GM18907 (cell line): Measurements from ENCODE around the gene RHOXF1.
"Not testable (repeated sequence)": the region's sequence is repeated elsewhere in the genome, so short reads cannot be mapped to it uniquely, and the experiment has no call there.

Source experiments
- ATAC-seq: cut with Tn5 transposase; IDR thresholded peaks from one replicate; pipeline ENCODE4 v1.9.1; 2021; ENCODE audit warnings: mild to moderate bottlenecking, moderate library complexity; ENCODE audit not compliant: unreplicated experiment

Gene RHOXF1, protein sequence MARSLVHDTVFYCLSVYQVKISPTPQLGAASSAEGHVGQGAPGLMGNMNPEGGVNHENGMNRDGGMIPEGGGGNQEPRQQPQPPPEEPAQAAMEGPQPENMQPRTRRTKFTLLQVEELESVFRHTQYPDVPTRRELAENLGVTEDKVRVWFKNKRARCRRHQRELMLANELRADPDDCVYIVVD

DNA sequence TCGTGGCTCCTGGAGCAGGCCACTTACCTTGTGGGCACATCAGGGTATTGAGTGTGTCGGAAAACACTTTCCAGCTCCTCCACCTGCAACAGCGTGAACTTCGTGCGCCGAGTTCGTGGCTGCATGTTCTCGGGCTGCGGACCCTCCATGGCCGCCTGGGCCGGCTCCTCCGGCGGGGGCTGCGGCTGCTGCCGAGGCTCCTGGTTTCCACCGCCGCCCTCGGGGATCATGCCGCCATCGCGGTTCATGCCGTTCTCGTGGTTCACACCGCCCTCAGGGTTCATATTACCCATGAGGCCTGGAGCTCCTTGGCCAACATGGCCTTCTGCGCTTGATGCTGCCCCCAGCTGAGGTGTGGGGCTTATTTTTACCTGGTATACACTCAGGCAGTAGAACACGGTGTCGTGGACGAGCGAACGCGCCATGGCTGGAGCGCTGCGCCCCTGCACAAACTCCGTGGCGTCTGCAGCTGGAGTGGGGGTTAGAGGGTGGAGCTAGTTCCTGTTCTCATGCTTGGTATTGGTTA lies at the start of gene RHOXF1:
RHOXF1 (minus strand) TSS at position 476 of the 526 bp plus-strand sequence; CDS start at position 425, 51 bp downstream.
- ATAC-seq: no peak

DNA sequence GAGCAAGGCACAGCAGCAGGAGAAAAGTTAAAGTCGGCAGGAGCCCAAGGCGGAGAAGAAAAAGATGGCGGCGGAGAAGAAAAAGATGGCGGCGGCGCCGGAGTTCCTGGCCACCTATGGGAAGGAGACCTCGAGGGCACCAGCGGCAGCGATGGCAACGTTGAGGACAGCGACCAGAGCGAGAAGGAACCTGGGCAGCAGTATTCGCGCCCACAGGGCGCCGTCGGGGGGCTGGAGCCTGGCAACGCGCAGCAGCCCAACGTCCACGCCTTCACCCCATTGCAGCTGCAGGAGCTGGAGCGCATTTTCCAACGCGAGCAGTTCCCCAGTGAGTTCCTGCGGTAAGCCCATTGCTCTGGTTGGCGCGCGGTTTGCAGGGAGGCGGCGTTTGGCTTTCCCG lies 43.4 kb upstream of the RHOXF1 start:
- ATAC-seq: not testable (repeated sequence)

DNA sequence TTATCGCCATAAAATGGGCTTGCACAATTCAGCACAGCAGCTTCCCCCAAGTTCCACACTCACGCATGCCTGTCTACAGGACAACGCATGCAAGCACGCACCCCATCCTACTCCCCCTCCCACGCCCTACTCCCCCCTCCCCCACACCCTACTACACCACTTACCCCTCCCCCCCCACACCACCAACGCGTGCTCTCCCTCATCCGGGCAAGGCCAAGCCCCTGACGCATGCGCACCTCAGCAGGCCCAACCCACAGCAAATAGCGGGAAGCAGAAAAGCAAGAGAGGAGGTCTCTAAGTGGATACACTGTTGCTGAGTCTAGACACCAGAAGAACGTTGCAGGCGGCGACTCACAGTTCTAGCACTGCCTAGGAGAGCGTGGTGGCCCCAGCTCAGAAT lies 42.6 kb upstream of the RHOXF1 start, which contains the start of gene RHOXF2:
RHOXF2 (plus strand) TSS at position 301 of the 400 bp plus-strand sequence. CDS start 138 bp downstream, outside the sequence.
- not testable (repeated sequence) for ATAC-seq

DNA sequence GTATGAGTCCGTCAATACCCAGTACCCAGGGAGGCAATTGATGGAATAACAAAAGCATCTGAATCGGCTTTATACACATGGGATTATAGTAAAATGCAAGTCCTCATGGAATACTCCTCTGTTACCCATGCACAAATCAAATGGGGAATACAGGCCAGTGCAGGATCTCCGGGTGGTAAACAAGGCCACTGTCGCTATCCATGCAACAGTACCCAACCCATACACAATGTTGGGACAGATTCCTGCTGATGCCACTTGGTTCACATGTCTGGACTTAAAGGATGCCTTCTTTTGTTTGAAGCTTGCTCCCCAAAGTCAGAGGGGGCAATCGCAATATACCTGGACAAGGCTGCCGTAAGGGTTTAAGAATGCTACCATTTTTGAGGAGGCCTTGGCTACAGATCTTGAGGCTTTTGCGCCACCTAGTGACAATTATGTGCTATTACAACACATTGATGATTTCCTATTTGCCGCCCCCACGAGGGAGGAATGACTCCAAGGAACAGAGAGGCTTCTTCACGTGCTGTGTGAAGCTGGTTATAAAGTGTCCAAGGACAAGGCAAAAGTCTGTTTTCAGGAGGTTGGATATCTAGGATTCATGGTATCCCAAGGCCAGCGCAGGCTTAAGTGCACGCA lies 34.5 kb upstream of the RHOXF1 start:
- ATAC-seq: not testable (repeated sequence)

DNA sequence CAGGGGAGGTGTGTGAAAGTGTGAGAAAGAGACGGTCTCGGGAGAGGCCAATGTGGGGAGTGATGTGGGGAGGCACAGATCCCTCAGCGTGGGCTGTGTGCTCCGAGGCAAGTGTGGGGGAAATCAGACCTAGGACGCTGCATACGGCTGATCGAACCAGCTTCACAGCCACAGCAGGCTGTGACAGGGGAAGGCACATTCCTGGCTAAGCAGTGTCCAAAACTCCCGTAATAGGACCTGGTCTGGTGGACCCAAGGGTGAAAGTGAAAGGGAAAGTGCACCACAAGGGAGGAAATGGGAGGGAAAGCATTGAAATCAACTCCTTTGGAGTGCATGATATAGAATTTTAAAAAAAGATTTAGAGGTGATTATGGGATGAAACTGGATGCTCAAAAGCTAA lies 31.8 kb upstream of the RHOXF1 start:
- ATAC-seq: no peak

DNA sequence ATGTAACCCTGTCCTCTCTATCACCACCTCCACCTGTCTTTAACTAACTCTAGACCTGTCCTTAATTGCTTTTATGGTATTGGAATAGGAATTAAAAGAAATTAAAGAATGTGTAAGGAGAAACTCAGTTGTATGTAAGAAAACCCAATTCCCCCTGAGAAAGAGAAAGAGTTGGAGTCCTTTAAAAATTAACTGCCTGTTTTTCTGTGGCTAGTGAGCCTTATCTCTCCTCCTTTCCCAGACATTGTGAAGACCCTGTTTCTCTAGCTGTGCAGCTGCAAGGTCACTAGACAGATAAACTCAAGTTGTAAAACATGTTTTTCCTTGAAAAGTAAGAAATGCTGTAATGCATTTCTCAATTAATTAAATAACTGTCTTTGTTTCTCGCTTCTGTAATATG lies 30.6 kb upstream of the RHOXF1 start:
- ATAC-seq: not testable (repeated sequence)

DNA sequence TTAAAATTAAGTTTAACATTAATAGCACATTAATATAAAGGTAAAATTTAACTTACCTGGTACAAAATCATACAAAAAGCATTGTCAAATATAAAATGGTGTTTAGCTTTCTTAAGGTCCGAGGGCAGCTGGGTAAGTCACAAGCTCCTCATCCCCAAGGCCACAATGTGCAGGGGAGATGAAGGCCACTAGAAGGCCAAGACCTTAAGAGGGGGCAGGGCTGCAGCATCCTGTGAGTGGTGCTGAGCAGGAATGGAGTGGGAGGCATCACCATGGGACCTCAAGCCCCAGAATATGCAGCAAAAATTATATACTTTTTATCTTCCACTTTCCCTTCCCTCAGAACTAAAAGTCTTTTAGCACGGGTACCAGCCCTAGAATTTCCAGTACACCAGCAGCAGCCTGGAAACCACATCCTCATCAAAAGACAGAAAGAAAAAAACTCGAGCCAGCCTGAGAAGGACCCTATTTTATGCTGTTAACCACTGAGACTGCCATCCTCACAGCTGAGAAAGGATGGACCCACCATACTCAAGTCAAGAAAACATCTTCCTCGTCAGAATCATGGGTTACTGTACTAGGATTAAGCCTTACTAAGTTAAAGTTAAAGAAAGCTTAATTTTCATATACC lies 29.7 kb upstream of the RHOXF1 start:
- ATAC-seq: no peak

DNA sequence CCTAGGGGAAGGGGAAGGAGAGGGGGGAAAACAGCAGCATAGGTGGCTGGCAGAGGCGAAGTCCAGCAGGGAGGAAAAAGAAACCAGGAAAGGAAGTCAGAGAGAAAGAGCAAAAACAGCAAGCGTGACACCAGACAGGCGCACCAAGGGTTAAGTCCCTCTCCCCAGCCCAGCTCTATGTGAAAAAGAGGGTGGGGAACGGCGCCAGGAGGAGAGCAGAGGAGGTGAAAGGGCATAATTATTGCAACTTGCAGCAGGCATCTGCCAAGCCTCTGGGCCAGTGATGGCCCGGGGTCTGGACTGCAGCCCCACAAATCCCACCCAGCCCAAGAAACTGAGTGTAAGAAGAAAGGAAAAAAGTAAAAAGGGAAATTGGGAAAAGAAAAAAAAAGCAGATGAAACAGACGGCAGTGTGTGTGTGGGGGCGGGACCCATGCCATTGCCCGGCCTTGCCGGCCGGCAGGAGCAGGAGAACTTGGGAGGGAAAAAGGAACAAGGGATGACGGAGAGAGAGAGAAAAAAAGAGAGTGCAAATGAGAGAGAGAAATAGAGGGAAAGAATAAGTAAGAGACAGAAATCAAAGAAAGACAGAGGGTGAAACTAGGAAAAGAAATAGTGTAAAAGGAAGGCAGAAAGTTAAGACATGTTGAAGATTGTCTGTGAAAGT lies 28.6 kb upstream of the RHOXF1 start:
- no peak for ATAC-seq

DNA sequence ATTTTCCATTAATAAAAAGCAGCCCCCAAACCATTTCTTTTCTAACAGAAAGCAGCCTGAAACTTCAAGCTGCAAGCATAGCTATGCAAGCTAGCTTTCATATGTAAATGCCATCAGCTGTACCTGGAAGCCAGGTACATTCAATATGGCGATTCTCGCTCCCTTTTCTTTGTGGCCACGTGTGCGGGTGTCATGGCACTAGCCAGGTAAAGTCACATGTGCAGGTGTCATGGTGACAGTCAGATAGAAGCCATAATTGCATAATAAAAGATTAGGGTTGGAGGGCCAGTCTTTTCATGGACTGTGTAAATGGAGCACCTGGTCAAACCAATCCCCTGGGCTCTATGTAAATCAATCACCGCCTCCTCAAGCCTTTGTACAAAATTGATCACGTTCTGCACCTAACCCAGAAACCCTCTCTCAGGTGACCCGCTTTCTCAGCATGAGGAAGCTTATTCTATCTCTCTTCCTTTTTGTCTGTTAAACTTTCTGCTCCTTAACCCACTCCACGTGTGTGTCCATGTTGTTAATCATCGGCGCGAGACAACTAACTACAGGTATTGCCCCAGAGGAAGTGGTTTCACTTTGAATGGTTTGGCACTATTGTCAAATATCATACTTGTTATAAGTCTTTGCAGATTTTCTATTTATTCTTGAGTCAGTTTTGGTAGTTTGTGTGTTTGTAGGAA lies 24.7 kb upstream of the RHOXF1 start:
- no peak for ATAC-seq

DNA sequence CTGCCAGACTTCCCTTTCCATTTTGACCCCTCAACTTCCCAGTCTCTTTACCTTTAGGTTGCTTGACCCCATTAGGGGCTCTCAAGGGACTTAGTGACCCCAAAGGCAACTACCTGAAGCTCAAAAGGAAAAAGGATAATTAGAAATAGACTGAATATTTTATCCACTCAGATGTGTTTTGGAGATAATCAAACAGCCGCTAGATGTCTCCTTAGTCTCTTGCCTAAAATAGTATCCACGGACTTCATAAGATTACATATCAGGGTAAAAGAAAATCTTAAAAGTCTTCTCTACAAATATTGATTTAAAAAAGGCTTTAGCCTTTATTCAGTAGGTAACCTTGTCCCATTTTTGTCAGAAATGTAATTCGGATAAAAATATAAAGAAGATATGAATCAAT lies 21.7 kb upstream of the RHOXF1 start:
- ATAC-seq: no peak

DNA sequence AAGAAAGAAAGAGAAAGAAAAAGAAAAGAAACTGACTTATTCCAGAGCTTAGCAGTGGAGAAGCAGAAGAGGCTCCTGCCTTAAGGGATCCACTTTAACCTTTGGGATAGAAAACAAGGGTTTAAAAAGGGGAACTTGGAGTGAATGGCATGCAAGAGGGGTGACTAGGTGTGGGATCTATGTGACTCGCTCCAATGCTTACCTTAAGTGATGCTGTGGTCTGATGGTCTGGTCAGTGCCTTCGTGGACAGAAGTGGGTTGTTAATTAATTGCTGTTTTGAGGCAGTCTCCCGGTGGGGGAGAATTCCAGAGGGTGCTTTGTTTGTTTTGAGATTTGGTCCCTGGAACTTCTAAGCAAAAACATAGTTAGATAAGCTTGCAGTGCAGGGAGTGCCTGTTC lies 21.1 kb upstream of the RHOXF1 start:
- no peak for ATAC-seq

DNA sequence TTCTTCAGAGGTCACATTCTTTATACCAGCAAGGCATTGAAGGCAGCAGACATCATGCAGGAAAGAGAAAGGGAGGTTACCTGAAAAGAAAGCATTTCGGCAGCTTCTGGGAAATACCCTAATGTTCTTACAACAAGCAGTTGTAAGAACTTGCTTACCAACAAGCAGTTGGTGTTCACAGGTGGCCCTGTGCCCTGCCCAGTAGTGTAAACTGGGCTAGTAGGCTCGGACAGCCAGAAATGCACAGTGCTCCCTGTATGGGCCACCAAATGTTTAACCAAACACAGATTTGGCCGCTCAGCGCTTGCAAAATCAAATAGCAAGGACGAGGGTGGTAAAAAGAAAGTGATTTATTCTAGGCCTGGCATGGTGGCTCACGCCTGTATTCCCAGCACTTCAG lies 20.4 kb upstream of the RHOXF1 start:
- ATAC-seq: no peak

DNA sequence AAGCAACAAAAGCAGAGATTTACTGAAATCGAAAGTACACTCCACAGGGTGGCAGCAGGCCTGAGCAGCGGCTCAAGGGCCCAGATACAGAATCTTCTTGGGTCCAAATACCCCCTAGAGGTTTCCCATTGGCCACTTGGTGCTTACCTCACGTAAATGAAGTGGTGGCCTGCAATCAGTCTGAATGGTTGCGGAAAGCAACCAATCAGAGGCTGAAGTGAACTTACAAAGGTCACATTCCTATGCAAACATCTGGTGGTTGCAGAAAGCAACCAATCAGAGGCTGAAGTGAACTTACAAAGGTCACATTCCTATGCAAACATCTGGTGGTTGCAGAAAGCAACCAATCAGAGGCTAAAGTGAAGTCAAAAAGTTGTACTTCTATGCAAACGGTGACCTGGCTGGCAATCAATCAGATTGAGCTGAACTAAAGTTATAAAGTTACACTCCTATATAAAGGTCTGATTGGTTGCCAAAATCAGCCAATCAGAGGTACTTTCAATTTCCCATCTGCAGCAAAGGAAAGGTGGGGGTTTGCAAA lies 12.7 kb upstream of the RHOXF1 start:
- ATAC-seq: not testable (repeated sequence)

DNA sequence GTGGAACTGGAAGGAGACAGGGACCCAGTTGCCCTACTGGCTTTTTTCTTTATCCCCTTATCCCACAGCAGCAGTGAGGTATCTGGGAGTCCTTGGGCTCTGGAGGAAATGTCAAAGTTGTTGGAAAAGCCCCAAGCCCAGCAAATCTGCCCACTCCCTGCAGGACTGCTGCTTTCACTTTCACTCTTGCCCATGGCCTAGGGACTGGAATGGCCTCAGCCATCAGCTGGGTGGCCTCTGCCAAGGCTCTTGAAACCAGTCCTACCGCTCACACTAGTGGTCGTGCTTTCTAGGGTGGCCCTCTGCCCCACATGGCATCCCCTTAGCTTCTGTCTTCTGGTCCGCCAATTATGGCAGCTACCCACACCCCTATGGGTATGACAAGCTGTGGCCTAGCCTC lies 9.7 kb upstream of the RHOXF1 start:
- ATAC-seq: no peak

DNA sequence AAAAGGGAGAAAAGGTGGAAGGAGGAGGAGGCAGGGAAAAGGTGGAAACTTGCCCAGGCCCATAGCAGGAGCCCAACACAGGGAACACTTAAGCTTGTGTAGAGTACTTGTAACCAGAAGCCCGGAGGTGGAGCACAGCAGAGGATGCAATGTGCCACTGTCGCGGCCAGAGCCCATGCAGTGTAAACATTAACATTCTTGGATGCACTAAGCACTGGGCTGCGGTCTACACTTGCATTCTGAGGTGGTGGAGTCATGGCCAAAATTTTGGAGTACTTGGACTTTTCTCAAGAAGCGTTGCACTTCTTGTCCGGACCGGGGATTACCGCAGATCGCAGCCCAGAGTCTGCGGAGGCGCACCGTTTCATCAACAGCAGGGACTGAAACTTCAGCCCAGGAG lies 4.5 kb upstream of the RHOXF1 start:
- no peak for ATAC-seq

DNA sequence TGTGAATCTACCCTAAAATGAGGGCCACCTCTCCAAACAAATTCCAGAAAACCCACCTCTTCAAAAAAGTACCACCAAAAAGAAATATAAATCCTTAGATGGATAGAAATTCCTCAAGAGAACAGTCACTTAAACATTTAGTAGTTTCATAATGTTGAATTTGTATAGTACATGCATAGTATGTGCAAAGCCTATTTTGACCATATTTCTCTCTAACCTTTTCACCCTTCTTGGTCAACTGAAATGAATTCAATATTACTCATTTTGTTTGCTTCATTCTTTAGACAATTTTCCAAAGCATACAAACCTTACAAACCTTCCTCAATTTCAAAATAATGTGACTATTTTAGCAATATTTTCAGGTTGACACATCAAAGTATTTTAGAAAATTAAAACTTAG lies 4.1 kb downstream of the RHOXF1 start:
- ATAC-seq: no peak

DNA sequence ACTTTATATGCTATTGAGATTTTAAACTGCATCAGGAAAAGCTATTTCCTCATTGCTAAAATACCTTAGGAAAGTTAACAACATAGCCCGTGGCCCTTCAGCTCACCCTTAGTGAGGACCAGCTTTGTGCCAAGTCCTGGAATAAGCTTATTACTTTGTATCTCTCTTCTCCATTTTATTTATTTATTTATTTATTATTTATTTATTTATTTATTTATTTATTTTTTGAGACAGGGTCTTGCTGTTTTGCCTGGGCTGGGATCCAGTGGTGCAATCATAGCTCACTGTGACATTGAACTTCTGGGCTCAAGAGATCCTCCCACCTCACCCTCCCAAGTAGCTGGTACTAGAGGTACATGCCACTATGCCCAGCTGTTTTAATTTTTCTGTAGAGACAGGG lies 6.3 kb downstream of the RHOXF1 start:
- ATAC-seq: no peak

DNA sequence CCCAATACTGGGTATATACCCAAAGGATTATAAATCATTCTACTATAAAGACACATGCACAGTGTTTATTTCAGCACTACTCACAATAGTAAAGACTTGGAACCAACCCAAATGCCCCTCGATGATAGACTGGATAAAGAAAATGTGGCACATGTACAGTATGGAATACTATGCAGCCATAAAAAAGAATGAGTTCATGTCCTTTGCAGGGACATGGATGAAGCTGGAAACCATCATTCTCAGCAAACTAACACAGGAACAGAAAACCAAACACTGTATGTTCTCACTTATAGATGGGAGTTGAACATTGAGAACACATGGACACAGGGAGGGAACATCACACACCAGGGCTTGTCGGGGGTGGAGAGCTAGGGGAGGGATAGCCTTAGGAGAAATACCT lies 11.0 kb downstream of the RHOXF1 start:
- not testable (repeated sequence) for ATAC-seq

DNA sequence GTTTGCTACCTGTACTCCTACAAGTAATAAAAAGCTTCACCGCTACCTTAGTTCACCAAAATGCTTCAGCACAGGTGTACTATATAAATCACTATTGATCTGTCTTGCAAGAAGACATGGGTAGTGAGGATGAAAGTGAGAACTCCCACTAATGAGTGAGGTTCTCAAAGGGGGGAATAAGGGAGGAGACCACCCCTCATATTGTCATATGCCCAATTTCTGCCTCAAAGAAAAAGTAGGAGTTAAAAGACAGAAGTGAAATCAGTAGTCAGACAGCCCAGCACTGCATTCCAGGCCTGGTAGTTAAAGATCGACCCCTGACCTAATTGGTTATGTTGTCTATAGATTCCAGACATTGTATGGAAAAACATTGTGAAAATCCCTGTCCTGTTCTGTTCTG lies 14.7 kb downstream of the RHOXF1 start:
- not testable (repeated sequence) for ATAC-seq

DNA sequence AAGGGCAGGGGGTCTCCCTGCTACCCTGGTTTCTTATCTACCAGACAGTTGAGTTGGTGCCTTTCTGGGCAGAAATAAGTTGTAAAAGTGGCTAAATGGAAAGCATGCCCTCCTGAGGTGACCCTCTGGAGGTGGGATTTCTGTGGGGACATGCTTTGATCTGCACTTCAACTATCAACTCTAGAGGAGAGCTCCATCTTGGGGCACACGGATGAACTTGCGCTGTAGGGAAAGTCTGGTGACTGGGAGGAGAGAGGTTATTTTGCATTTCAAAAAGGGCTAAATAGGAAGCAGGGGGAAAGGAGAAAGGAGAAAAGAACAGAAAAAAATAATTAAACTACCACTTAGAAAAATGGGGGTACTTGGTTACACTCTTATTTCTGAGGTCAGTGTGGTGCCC lies 25.5 kb downstream of the RHOXF1 start:
- ATAC-seq: no peak
